ENCODE results near the gene COPE. TPM values are rescaled to one million over a fixed set of nuclear protein-coding genes. Genes with fewer than 3 reads are reported as not detected.

COPE gene
- total and polyA plus RNA-seq, 2 of the 8 experiments (the other 6 are each of a cell fraction or from before 2014, with no cell fraction given): 178 to 356 TPM

DNA sequence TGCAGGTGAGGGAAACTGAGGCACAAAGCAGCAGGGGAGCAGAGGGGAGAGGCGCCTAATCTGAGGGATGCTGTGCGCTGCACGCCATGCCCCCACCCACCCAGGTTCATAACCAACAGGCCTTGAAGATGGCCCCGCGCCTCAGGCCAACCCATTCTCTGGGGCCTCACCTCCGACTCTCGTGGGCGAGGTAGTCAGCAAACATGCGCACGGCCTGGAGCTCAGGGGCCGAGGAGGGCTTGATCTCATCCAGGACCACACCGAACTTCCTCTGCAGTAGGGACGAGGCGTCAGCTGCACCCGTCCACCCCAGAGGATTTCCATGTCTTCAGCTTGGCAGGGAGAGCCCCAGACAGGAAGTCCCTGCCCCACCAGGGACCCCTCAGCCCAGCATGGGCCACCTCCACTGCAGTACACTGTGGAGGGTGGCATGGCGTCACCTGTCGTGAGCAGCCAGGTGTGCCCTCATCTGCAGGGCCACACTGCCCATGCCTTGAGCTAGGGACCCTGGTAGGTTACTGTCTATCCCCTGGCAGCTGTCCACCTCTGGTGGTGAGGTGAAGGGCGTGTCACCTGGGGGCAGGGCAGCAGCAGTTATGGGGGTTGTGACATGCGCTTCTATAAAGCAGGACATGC, 8.3 kb downstream of the COPE start:
- no peak overlapping the region for H3K4me3 ChIP-seq (ENCODE audit: extremely low read depth in 1 of 4, insufficient read depth in 2 of 4, low read depth in 3 of 4, low read length in 4 of 4)
- no peak overlapping the region for H3K27ac ChIP-seq (ENCODE audit: low read depth, low read length)
- TF ChIP-seq EZH2 (IDR thresholded peaks at IDR 0.05; ENCODE audit: low read depth, low read length, severe bottlenecking) (no peak), TCF12 (IDR thresholded peaks at IDR 0.05; ENCODE audit: low read depth, low read length) (no peak), CHD2 (IDR thresholded peaks at IDR 0.05; ENCODE audit: low read length) (no peak), KDM4A (IDR thresholded peaks at IDR 0.05; ENCODE audit: low read depth, low read length, severe bottlenecking) (no peak), JUND (IDR thresholded peaks at IDR 0.05; ENCODE audit: low read length) (no peak), SP1 (IDR thresholded peaks at IDR 0.05; ENCODE audit: low read depth, low read length) (no peak), GTF2F1 (IDR thresholded peaks at IDR 0.05; ENCODE audit: borderline replicate concordance, low read depth, low read length) (no peak), HDAC6 (IDR thresholded peaks at IDR 0.05; ENCODE audit: low read depth, low read length) (no peak), SIX5 (IDR thresholded peaks at IDR 0.05; ENCODE audit: low read depth, low read length) (no peak), BCL11A (IDR thresholded peaks at IDR 0.05; ENCODE audit: low read depth in 2 of 2, low read length in 2 of 2) (no peak), CEBPB (IDR thresholded peaks at IDR 0.05; ENCODE audit: low read depth, low read length) (no peak), RAD21 (IDR thresholded peaks at IDR 0.05 in 1 of 2, conservative IDR thresholded peaks at IDR 0.05 in 1 of 2; ENCODE audit: low read depth in 2 of 2, low read length in 2 of 2) (no peak)
- TF ChIP-seq, protein P1, sequence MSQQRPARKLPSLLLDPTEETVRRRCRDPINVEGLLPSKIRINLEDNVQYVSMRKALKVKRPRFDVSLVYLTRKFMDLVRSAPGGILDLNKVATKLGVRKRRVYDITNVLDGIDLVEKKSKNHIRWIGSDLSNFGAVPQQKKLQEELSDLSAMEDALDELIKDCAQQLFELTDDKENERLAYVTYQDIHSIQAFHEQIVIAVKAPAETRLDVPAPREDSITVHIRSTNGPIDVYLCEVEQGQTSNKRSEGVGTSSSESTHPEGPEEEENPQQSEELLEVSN (IDR thresholded peaks at IDR 0.05): no peak
- H2AK5ac ChIP-seq (ENCODE audit: low read depth, low read length): no peak overlapping the region
- no peak overlapping the region for H3K23ac ChIP-seq (ENCODE audit: insufficient read length)
- H4K5ac ChIP-seq (ENCODE audit: insufficient read length, low read depth, low read length): no peak overlapping the region
- H2BK5ac ChIP-seq (ENCODE audit: low read depth, low read length): no peak overlapping the region
- H2BK15ac ChIP-seq (ENCODE audit: low read length): no peak overlapping the region
- H3K79me1 ChIP-seq (ENCODE audit: low read depth, low read length): peaks cover 8% of the 10 kb centered on the region
- H2BK120ac ChIP-seq (replicated peaks; ENCODE audit: low read depth, low read length): no peak overlapping the region
- no peaks in the 10 kb centered on the region for H3K4me1 ChIP-seq (replicated peaks in 1 of 4; ENCODE audit: control insufficient read depth in 3 of 4, insufficient read depth in 4 of 4, low read length in 3 of 4)
- H3K56ac ChIP-seq (replicated peaks; ENCODE audit: insufficient read length, low read depth, low read length): no peak overlapping the region
- peaks cover 0 to 4% of the 10 kb centered on the region in 2 experiments; a peak in 1 of 4 replicates for H3K79me2 ChIP-seq (ENCODE audit: control insufficient read depth in 1 of 2, insufficient read depth in 2 of 2, low read length in 2 of 2)
- H4K91ac ChIP-seq (replicated peaks; ENCODE audit: insufficient read length, low read length): no peak overlapping the region
- H3K23me2 ChIP-seq (ENCODE audit: low read depth, low read length): no peaks in the 10 kb centered on the region
- H3K36me3 ChIP-seq (ENCODE audit: control insufficient read depth in 2 of 4, insufficient read depth in 4 of 4, low read length in 3 of 4): peaks cover 0 to 26% (median 7%) of the 10 kb centered on the region in 4 experiments; a peak in 4 of 8 replicates
- H4K8ac ChIP-seq (ENCODE audit: extremely low read depth, insufficient read depth, low read length): no peak overlapping the region
- no peak overlapping the region for H2BK20ac ChIP-seq (ENCODE audit: low read length)
- no peak overlapping the region for H3K14ac ChIP-seq (ENCODE audit: insufficient read length)
- ChIA-PET CTCF (ENCODE audit: partially characterized antibody) (interaction anchor here (1.2 to 2.1 kb wide), 2 partner anchors 12 to 89 kb away, joined by 4 to 6 read pairs; no protein-coding TSS in a partner anchor), POLR2A (ENCODE audit: partially characterized antibody) (interaction anchor here (0.7 to 3.2 kb wide), 3 partner anchors 8 to 13 kb away, joined by 3 to 13 read pairs (median 9); partner anchors contain the start of genes COPE and DDX49)
- H3K18ac ChIP-seq (ENCODE audit: extremely low read depth, low read length): no peak overlapping the region
- no peak for DNase-seq (ENCODE audit: low read depth in 1 of 2, low spot score in 2 of 2)
- H2AFZ ChIP-seq (ENCODE audit: low read length): no peak overlapping the region
- FAIRE-seq: no peak
- no peak overlapping the region for H3K4me2 ChIP-seq (ENCODE audit: insufficient read depth in 1 of 2, low read depth in 2 of 2, low read length in 2 of 2)
- no peak overlapping the region for H2BK12ac ChIP-seq (ENCODE audit: low read depth, low read length)
- H3K27me3 ChIP-seq (replicated peaks in 1 of 4; ENCODE audit: control insufficient read depth in 3 of 4, extremely low read depth in 1 of 4, insufficient read depth in 3 of 4, low read length in 3 of 4): no peaks in the 10 kb centered on the region
- no peak overlapping the region for H3K9ac ChIP-seq (replicated peaks in 1 of 4; ENCODE audit: extremely low read depth in 1 of 4, low read depth in 3 of 4, low read length in 3 of 4)
- H3K9me3 ChIP-seq (ENCODE audit: insufficient read depth in 2 of 2, low read depth in 1 of 2, low read length in 1 of 2): no peaks in the 10 kb centered on the region
- no peak overlapping the region for H3K4ac ChIP-seq (replicated peaks; ENCODE audit: insufficient read length, low read depth, low read length)
- H4K20me1 ChIP-seq (replicated peaks in 1 of 2; ENCODE audit: control insufficient read depth in 1 of 2, insufficient read depth in 2 of 2, low read length in 2 of 2): peaks cover 6 to 28% of the 10 kb centered on the region in 2 experiments
- 94% methylated on average over 19 of the region's 19 CpGs; no CpG with 5 or more reads in 1 of the 2 experiments for WGBS, 2 experiments (ENCODE audit: extremely low coverage in 1 of 2, insufficient coverage in 1 of 2, insufficient read length in 1 of 2, insufficient replicate concordance in 2 of 2, low coverage in 1 of 2, low lambda C conversion rate in 2 of 2, missing lambda C conversion rate in 1 of 2)
